Urinary bladder (tissue), 4 donors: Measurements from ENCODE around the gene ZEB2. TPM values are rescaled to one million over a fixed set of nuclear protein-coding genes. Genes with fewer than 3 reads are reported as not detected.

Experiments used
- DNase-seq: peaks from one replicate; pipeline ENCODE4 v3.0.0-alpha.2; 2015; ENCODE audit errors: extremely low spot score
- H3K27ac ChIP-seq: one replicate; pipeline ENCODE4 v1.5.1; 2013; ENCODE audit warnings: low read depth, mild to moderate bottlenecking, moderate library complexity
- H3K36me3 ChIP-seq: one replicate; pipeline ENCODE4 v1.6.1; 2013; ENCODE audit warnings: mild to moderate bottlenecking, moderate library complexity; ENCODE audit not compliant: insufficient read depth
- H3K4me1 ChIP-seq: one replicate; pipeline ENCODE4 v1.6.1; 2013; ENCODE audit warnings: mild to moderate bottlenecking, moderate library complexity; ENCODE audit not compliant: insufficient read depth
- H3K4me3 ChIP-seq: one replicate; pipeline ENCODE4 v1.5.1; 2013; ENCODE audit warnings: low read depth, low read length
- WGBS: extraction: QIAGEN DNeasy Blood & Tissue Kit; methylation state at CpG from one replicate; pipeline ENCODE4 v1.1.7; 2013; 5-methylcytosine and 5-hydroxymethylcytosine counted together
- polyA plus RNA-seq: library from polyadenylated mRNA; stranded (reverse); fragments of 200-250 nt; gene quantifications from one replicate; pipeline ENCODE4 v1.2.3, GENCODE V29; 2013
- total RNA-seq: library from RNA; depleted of rRNA; stranded (reverse); fragments of >200 nt; gene quantifications from one replicate; pipeline ENCODE4 v1.2.3, GENCODE V29; 2014
- donor health status: healthy with polysubstance abuse.
- donor health status: healthy.

Gene ZEB2
- total and polyA plus RNA-seq, 2 donors = 66.7 to 307 TPM

GRCh38 chr2:144471305-144472045 lies 48.4 kb downstream of the ZEB2 start:
- no peak overlapping the region for H3K4me3 ChIP-seq
- 69% methylated on average over 2 of the region's 2 CpGs for WGBS
- DNase-seq = no peak
- no peak overlapping the region for H3K27ac ChIP-seq
- no peaks in the 10 kb centered on the region for H3K4me1 ChIP-seq
- no peaks in the 10 kb centered on the region for H3K36me3 ChIP-seq

DNA sequence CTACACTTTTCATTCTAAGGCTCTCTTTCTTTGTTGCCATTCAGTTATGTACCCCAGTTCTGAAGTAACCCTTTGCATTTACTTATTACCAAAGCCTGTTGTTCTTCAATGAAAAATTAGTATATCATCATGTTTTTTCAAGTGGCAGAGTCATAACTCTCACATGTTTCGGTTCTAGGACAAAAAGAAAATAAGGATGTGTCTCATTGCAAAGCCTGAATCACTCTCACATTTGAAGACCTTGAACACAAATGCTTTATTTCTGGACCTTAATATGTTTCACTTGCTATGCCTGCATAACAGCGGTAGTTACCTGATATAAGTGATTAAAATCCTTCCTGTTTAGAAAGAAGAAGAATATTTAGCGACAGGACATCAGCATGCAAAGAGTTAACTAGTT lies 49.1 kb downstream of the ZEB2 start:
- Histone ChIP-seq H3K27ac (no peak overlapping the region), H3K4me1 (no peaks in the 10 kb centered on the region), H3K4me3 (no peak overlapping the region), H3K36me3 (no peaks in the 10 kb centered on the region)
- no peak for DNase-seq
- 69% methylated on average over 3 of the region's 3 CpGs for WGBS

GRCh38 chr2:144470334-144470733 lies 49.6 kb downstream of the ZEB2 start:
- WGBS = 37% methylated on average over 1 of the region's 1 CpG
- no peaks in the 10 kb centered on the region for H3K36me3 ChIP-seq
- H3K4me3 ChIP-seq = no peak overlapping the region
- no peak for DNase-seq
- H3K4me1 ChIP-seq = no peaks in the 10 kb centered on the region
- H3K27ac ChIP-seq = no peak overlapping the region

DNA sequence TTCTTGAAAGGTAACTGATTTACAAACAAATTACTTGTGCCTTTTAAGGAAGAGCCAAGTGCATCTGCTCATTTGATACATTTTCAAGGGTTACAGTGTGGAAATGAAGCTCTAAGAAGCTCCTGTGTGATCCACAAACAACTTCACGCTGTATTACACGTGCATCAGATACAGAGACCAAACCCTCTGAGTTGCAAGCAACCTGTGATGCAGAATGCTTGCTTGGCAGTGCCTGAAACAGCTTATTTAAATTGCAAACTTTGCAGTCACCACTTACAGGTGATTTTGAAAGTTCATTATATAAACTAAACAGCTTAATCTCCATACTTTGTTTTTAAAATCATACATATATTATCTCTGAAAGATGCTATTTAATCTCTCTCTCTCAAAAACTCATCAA lies 50.1 kb downstream of the ZEB2 start:
- Histone ChIP-seq H3K36me3 (no peaks in the 10 kb centered on the region), H3K4me3 (no peak overlapping the region), H3K27ac (no peak overlapping the region), H3K4me1 (no peaks in the 10 kb centered on the region)
- no peak for DNase-seq
- 74% methylated on average over 2 of the region's 2 CpGs for WGBS

DNA sequence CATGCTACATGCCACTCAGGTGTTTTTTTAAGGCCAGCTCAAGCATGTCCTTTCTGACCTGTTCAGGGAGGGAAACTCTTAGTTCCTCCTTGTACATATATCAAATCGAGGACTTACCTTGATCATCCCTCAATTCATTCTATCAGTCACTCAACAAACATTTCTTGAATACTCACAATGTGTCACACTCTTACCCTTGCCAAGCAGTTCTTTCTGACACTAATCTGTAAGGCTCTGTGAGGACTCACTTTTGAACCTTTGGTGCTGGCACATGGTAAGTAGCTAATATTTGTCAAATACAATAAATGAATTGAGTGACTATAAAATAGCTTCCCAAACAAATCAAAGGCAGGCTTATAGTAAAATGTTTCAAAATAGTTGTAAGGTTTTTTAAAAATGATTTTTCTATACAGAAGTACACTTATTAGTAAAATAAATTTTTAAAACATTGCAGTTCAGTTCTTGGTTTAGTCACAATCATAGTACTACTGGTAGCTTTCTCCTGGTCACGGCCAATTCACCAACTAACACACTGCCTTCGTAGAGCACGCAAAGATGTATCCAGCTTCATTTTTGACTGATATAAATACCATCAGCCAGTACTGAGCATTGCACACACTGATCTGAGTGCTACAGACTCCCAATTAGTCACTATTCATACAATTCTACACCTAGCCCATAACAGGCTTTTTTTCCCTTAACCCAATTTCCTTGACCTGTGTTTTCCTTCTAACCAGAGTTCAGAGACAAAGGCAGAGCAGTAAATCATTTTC lies 50.9 kb downstream of the ZEB2 start:
- H3K4me1 ChIP-seq = no peaks in the 10 kb centered on the region
- H3K27ac ChIP-seq = no peak overlapping the region
- H3K36me3 ChIP-seq = no peaks in the 10 kb centered on the region
- no peak for DNase-seq
- 64% methylated on average over 4 of the region's 4 CpGs for WGBS
- no peak overlapping the region for H3K4me3 ChIP-seq

DNA sequence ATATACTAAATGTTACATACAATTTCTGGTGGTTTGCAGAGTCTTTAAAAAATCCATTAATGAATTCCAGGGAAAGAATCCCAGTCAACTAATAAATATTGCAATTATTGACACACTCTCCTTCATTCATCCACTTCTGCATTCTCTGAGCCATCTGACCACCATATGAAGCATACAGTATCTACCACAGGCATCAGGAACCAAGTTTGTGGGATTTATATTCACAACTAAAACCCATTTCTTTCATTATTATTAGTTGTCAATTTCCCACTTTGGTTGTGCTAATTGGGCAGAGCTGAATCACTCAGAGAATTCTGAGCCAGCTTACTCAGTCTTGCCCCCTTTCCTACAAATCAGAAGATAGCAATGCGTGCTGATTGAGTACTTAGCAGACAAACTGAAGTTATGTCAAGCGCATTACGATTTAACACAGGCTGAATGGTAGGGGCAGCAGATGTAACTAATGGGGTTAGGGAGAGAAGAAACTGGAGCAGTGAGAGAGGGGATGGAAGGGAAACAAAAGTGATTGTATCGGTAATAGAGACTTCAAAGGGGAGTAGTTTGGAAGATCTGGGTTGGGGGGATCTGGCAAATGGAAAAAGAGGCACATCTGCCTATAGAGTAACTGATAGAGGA lies 52.3 kb downstream of the ZEB2 start:
- H3K4me1 ChIP-seq = no peaks in the 10 kb centered on the region
- no peak overlapping the region for H3K27ac ChIP-seq
- WGBS = 81% methylated on average over 4 of the region's 4 CpGs
- H3K36me3 ChIP-seq = no peaks in the 10 kb centered on the region
- no peak for DNase-seq
- H3K4me3 ChIP-seq = no peak overlapping the region

DNA sequence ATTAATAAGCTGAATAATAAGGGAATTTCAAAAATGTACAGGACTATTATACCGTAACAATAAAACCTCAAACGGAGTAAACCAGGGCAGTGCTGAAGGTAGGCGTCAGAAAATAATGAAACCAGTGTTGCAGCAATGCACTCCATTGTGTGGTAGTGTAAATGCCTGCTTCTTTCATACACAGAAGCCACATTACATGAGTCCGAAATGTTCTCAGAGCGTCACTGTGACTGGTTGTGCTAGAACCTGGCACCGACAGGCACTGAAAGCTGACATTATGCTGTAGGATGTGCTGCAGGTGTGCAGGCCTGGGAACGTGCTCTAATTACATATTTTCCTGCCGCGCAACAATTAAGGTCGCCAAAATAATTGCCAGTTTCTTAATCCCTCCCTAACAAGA lies 53.3 kb downstream of the ZEB2 start:
- H3K4me3 ChIP-seq = no peak overlapping the region
- WGBS = 88% methylated on average over 10 of the region's 10 CpGs
- H3K36me3 ChIP-seq = no peaks in the 10 kb centered on the region
- no peak for DNase-seq
- no peak overlapping the region for H3K27ac ChIP-seq
- no peaks in the 10 kb centered on the region for H3K4me1 ChIP-seq

DNA sequence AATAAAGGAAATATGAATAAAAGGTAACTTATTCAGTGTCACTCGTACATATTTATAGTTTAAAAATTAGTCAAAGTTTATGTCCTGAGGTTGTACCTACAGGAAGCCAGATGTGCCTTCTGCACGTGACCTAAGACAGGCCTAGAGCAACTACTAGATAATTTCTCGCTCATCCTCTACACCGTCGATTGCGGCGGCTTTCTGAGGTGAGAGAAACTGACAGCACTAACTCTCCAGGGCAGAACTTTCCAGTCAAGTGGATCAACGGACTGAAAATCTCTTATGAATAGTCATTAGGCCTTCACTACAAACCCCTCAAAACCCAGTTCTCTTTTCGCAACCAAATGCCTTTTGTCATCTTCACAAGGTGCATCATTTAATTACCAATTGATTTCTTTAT lies 54.2 kb downstream of the ZEB2 start:
- no peaks in the 10 kb centered on the region for H3K4me1 ChIP-seq
- H3K4me3 ChIP-seq = no peak overlapping the region
- no peak for DNase-seq
- H3K27ac ChIP-seq = no peak overlapping the region
- WGBS = 94% methylated on average over 9 of the region's 9 CpGs
- no peaks in the 10 kb centered on the region for H3K36me3 ChIP-seq

- Histone ChIP-seq H3K36me3 (no peaks in the 10 kb centered on the region), H3K4me1 (no peaks in the 10 kb centered on the region), H3K4me3 (no peak overlapping the region), H3K27ac (no peak overlapping the region)
- 85% methylated on average over 5 of the region's 5 CpGs for WGBS
- no peak for DNase-seq
Observed at GRCh38 chr2:144464730-144465129, 55.2 kb downstream of the ZEB2 start.

DNA sequence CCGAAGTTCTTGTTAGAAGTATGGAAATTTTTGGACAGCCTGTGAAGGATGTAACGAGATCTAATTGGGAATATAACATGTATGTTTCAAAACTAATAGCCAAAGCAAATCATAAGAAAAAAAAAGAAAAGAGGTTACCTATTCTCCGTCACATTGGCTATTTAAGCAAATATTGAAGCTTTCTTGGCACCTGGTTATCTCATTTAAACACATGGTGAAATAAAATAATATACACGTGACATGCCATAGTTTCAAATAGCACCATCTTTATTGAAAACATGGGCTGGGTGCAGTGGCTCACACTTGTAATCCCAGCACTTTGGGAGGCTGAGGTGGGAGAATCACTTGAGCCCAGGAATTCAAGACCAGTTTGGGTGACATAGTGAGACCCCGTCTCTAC lies 56.7 kb downstream of the ZEB2 start:
- DNase-seq = no peak
- Histone ChIP-seq H3K36me3 (no peaks in the 10 kb centered on the region), H3K4me1 (no peaks in the 10 kb centered on the region), H3K4me3 (no peak overlapping the region), H3K27ac (no peak overlapping the region)
- WGBS = 94% methylated on average over 5 of the region's 5 CpGs

GRCh38 chr2:144462266-144462665 lies 57.7 kb downstream of the ZEB2 start:
- Histone ChIP-seq H3K4me1 (no peaks in the 10 kb centered on the region), H3K4me3 (no peak overlapping the region), H3K27ac (no peak overlapping the region), H3K36me3 (no peaks in the 10 kb centered on the region)
- DNase-seq = no peak
- 85% methylated on average over 6 of the region's 6 CpGs for WGBS

- DNase-seq = no peak
- no peaks in the 10 kb centered on the region for H3K36me3 ChIP-seq
- no peak overlapping the region for H3K27ac ChIP-seq
- H3K4me3 ChIP-seq = no peak overlapping the region
- 60% methylated on average over 9 of the region's 9 CpGs for WGBS
- no peaks in the 10 kb centered on the region for H3K4me1 ChIP-seq
Observed at GRCh38 chr2:144461308-144461766, 58.6 kb downstream of the ZEB2 start.

DNA sequence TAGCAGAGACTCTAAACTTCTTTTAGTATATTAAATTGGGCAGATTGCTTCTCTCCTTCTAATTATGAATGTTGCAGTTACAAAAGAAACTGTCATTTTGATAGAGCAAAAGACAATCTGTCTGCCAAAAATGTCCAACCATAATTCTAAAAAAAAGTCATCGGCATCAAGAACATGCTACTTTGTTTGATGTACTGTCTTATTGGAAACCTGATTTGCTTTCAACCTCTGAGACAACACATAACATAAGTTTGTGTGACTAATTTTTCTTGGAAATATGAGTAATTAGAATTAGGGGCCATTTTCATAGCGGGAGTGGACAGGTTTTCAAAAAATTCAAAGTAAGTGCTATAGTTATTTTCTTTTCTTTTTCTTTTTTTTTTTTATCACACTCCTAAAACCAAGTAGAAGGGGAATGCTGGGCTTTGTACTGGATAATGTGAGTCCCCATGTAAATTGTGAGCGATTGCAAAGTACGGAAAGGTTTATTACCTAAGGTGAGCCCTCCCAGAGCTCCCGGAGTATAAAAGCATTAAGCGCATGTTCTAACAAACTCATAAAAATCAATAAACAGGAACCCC lies 59.1 kb downstream of the ZEB2 start:
- 82% methylated on average over 6 of the region's 6 CpGs for WGBS
- Histone ChIP-seq H3K4me3 (no peak overlapping the region), H3K4me1 (no peaks in the 10 kb centered on the region), H3K36me3 (no peaks in the 10 kb centered on the region), H3K27ac (no peak overlapping the region)
- DNase-seq = no peak
